Natural killer cell (primary cell): ENCODE measurements around the gene FGD4. TPM values are rescaled to one million over a fixed set of nuclear protein-coding genes. Genes with fewer than 3 reads are reported as not detected.

Source experiments
- ATAC-seq, 3 donors: fragments of 150-1000 bp in 2 of 3; fragments of 200-7000 bp in 1 of 3; cut with Tn5 transposase; 1 replicate in 1 of 3; 2 replicates in 2 of 3; pipeline ENCODE4 v1.10.0; 2021; ENCODE audit warnings: mild to moderate bottlenecking in 2 of 3, moderate library complexity in 2 of 3
- DNase-seq, 2 donors: peaks; one replicate each; pipeline versions ENCODE4 v3.0.0 to v3.0.0-alpha.2; 2013 to 2021; ENCODE audit warnings: mixed read lengths in 1 of 2
- H3K27ac ChIP-seq: one replicate; pipeline ENCODE4 v1.5.1; 2013; ENCODE audit warnings: mild to moderate bottlenecking, low read length
- H3K27me3 ChIP-seq: one replicate; pipeline ENCODE4 v1.6.1; 2013; ENCODE audit warnings: low read length; ENCODE audit not compliant: control insufficient read depth, insufficient read depth
- H3K36me3 ChIP-seq: one replicate; pipeline ENCODE4 v1.6.1; 2013; ENCODE audit warnings: low read length; ENCODE audit not compliant: control insufficient read depth, insufficient read depth
- H3K4me1 ChIP-seq: one replicate; pipeline ENCODE4 v1.6.1; 2013; ENCODE audit warnings: low read length; ENCODE audit not compliant: control insufficient read depth, insufficient read depth
- H3K4me3 ChIP-seq: one replicate; pipeline ENCODE4 v1.5.1; 2013; ENCODE audit warnings: low read length
- H3K9me3 ChIP-seq: one replicate; pipeline ENCODE4 v1.6.1; 2013; ENCODE audit warnings: low read length; ENCODE audit not compliant: control insufficient read depth, insufficient read depth
- H3K27ac Mint-ChIP-seq, 2 donors: one replicate each; pipeline ENCODE4 v1.8.0; 2022; ENCODE audit warnings: mild to moderate bottlenecking in 2 of 2, mixed read lengths in 2 of 2, moderate library complexity in 1 of 2
- H3K27me3 Mint-ChIP-seq, 2 donors: one replicate each; pipeline ENCODE4 v1.8.0; 2022; ENCODE audit warnings: low read depth in 2 of 2, mixed read lengths in 2 of 2
- H3K36me3 Mint-ChIP-seq: one replicate; pipeline ENCODE4 v1.8.0; 2022; ENCODE audit warnings: mixed read lengths
- H3K4me1 Mint-ChIP-seq, 2 donors: one replicate each; pipeline ENCODE4 v1.8.0; 2022; ENCODE audit warnings: mixed read lengths in 2 of 2
- H3K4me3 Mint-ChIP-seq: one replicate; pipeline ENCODE4 v1.8.0; 2022; ENCODE audit warnings: mild to moderate bottlenecking, moderate library complexity, mixed read lengths
- H3K9me3 Mint-ChIP-seq, 2 donors: one replicate each; pipeline ENCODE4 v1.8.0; 2022; ENCODE audit warnings: mixed read lengths in 2 of 2
- WGBS: methylation state at CpG from one replicate; pipeline ENCODE4 v1.1.7; 2013; ENCODE audit warnings: missing lambda C conversion rate; ENCODE audit not compliant: insufficient coverage; 5-methylcytosine and 5-hydroxymethylcytosine counted together
- intact Hi-C: fragments of 100-400 bp; cut with micrococcal nuclease; formaldehyde crosslinking; loops from one replicate; pipeline ENCODE4 v1.14.2; 2022
- total RNA-seq, 4 donors: library from RNA; stranded (reverse); fragments of 120-200 nt in 1 of 4; gene quantifications; one replicate each; pipeline versions ENCODE4 v1.2.3 to v1.2.4, GENCODE V29; 2013 to 2022
- TF ChIP-seq, protein P1 (sequence below): fragments of 200-600 bp; IDR thresholded peaks from one replicate; pipeline ENCODE4 v1.8.0; 2022; ENCODE audit warnings: antibody characterized with exemption

FGD4 gene
- total RNA-seq, 3 donors from 2014 or later (not counting 1 experiment from before 2014, with no cell fraction given), result 0.68 to 3.5 (median 2.1) TPM

DNA sequence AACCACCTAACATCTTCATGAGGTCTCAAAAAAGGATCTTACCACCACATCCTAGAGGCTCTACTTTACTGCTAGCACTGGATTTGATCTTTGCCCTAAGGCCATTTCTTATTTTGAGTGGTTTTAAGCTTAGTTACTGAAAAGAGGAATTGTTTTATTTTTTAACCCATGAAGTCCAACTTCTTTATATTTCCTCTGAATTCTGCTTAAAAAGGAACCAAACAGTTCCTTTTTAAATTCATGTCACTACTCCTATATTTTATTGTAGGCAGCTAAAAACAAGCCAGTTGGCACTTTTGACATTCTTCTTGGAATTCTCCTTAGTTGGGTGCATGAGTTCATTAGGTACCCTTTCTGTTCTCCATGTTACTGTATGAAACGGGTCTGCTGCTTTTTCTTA is 76.4 kb downstream of the FGD4 start:
- no peak overlapping the region for H3K4me3 ChIP-seq
- H3K27ac ChIP-seq, result no peak overlapping the region
- intact Hi-C loops, result no loop called here

DNA sequence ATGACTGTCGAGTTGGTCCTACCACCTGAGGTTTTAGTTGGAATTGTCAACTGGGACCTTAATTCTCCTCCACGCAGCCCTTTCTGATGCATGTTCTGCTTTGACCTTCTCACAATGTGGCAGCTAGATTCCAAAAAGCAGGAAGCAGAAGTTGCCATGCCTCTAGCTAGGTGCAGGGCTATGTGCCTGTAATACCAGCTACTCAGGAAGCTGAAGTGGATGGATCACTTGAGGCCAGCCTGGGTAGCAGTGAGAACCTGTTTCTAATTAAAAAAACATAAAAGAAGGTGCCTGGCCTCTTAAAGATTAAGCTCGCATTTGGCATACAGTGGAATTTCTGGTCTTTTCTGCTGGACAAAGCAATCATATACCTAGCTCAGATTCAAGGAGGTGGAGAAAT is 77.1 kb downstream of the FGD4 start:
- 95% methylated on average over 3 of the region's 3 CpGs for WGBS

More for the DNA sequence above, 76.4 kb downstream of the FGD4 start:
- no peaks in the 10 kb centered on the region for H3K4me1 Mint-ChIP-seq
- H3K4me1 ChIP-seq, result peaks cover 2% of the 10 kb centered on the region
- TF ChIP-seq, protein P1, sequence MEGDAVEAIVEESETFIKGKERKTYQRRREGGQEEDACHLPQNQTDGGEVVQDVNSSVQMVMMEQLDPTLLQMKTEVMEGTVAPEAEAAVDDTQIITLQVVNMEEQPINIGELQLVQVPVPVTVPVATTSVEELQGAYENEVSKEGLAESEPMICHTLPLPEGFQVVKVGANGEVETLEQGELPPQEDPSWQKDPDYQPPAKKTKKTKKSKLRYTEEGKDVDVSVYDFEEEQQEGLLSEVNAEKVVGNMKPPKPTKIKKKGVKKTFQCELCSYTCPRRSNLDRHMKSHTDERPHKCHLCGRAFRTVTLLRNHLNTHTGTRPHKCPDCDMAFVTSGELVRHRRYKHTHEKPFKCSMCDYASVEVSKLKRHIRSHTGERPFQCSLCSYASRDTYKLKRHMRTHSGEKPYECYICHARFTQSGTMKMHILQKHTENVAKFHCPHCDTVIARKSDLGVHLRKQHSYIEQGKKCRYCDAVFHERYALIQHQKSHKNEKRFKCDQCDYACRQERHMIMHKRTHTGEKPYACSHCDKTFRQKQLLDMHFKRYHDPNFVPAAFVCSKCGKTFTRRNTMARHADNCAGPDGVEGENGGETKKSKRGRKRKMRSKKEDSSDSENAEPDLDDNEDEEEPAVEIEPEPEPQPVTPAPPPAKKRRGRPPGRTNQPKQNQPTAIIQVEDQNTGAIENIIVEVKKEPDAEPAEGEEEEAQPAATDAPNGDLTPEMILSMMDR, result no peak
- no peaks in the 10 kb centered on the region for H3K9me3 ChIP-seq
- H3K36me3 Mint-ChIP-seq, result no peaks in the 10 kb centered on the region
- no peaks in the 10 kb centered on the region for H3K27me3 ChIP-seq
- WGBS, result 80% methylated on average over 1 of the region's 1 CpG
- no peak for ATAC-seq
- H3K27me3 Mint-ChIP-seq, result peaks cover 0 to 3% of the 10 kb centered on the region in 2 donors
- no peaks in the 10 kb centered on the region for H3K36me3 ChIP-seq
- no peak for DNase-seq
- H3K9me3 Mint-ChIP-seq, result no peaks in the 10 kb centered on the region
- no peak overlapping the region for H3K4me3 Mint-ChIP-seq
- H3K27ac Mint-ChIP-seq, result no peak overlapping the region

DNA sequence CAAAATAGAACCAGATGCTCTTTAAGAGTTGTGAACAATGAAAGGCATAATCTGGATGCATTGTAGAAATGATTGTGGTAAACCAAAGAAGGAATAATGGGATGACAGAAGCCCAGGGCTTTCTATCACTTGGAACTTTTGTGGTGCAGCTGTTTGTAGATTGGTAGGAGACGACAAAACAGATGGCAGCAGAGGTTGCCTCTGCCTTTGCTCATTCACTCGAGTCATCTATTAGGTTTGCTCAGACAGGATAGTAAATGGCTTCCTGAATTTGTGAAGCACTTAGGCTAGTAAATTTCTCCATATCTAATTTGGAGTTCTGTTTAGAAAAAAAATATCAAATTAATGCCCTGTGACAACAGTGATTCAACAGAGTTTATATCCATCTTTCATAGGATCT is 78.4 kb downstream of the FGD4 start:
- Mint-ChIP-seq H3K4me3 (no peak overlapping the region), H3K27me3 (peaks cover 0 to 3% of the 10 kb centered on the region in 2 donors), H3K36me3 (no peaks in the 10 kb centered on the region), H3K27ac (no peak overlapping the region), H3K9me3 (no peaks in the 10 kb centered on the region), H3K4me1 (peaks cover 7% of the 10 kb centered on the region in 2 donors)
- TF ChIP-seq, protein P1, result no peak
- no peak for ATAC-seq
- no peak for DNase-seq
- H3K4me3 ChIP-seq, result no peak overlapping the region
- peaks cover 2% of the 10 kb centered on the region for H3K4me1 ChIP-seq
- WGBS, result 54% methylated on average over 1 of the region's 2 CpGs
- intact Hi-C loops, result no loop called here
- H3K36me3 ChIP-seq, result no peaks in the 10 kb centered on the region
- no peaks in the 10 kb centered on the region for H3K9me3 ChIP-seq
- H3K27ac ChIP-seq, result no peak overlapping the region
- no peaks in the 10 kb centered on the region for H3K27me3 ChIP-seq

More for the DNA sequence above, 77.1 kb downstream of the FGD4 start:
- Histone ChIP-seq H3K4me1 (peaks cover 4% of the 10 kb centered on the region), H3K36me3 (no peaks in the 10 kb centered on the region), H3K9me3 (no peaks in the 10 kb centered on the region), H3K27ac (no peak overlapping the region), H3K4me3 (no peak overlapping the region), H3K27me3 (no peaks in the 10 kb centered on the region)
- ATAC-seq (no peak), DNase-seq (no peak)
- Mint-ChIP-seq H3K27ac (no peak overlapping the region), H3K4me3 (no peak overlapping the region), H3K9me3 (no peaks in the 10 kb centered on the region), H3K4me1 (no peaks in the 10 kb centered on the region), H3K27me3 (peaks cover 0 to 3% of the 10 kb centered on the region in 2 donors), H3K36me3 (no peaks in the 10 kb centered on the region)
- TF ChIP-seq, protein P1, result no peak
- intact Hi-C loops, result no loop called here

DNA sequence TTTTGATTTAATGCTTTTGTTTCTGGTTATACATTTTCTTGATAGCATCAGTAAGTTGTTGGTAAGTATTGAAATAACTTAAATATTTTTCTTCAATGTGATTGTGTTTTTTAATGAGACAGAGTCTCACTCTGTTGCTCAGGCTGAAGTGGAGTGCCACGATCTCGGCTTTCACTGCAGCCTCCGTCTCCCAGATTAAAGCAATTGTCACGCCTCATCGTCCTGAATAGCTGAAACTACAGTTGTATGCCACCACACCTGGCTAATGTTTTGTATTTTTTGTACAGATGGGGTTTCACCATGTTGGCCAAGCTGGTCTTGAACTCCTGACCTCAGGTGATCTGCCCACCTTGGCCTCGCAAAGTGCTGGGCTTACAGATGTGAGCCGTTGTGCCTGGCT is 78.8 kb downstream of the FGD4 start:
- intact Hi-C loops, result no loop called here
- peaks cover 12% of the 10 kb centered on the region in 2 donors for H3K4me1 Mint-ChIP-seq
- Histone ChIP-seq H3K9me3 (no peaks in the 10 kb centered on the region), H3K4me3 (no peak overlapping the region), H3K27me3 (no peaks in the 10 kb centered on the region), H3K36me3 (no peaks in the 10 kb centered on the region), H3K4me1 (peaks cover 2% of the 10 kb centered on the region), H3K27ac (no peak overlapping the region)
- H3K27me3 Mint-ChIP-seq, result peaks cover 0 to 3% of the 10 kb centered on the region in 2 donors
- no peaks in the 10 kb centered on the region for H3K9me3 Mint-ChIP-seq
- H3K27ac Mint-ChIP-seq, result no peak overlapping the region
- no peak overlapping the region for H3K4me3 Mint-ChIP-seq
- ATAC-seq (no peak), DNase-seq (no peak)
- TF ChIP-seq, protein P1, result no peak
- WGBS, result 83% methylated on average over 7 of the region's 7 CpGs
- no peaks in the 10 kb centered on the region for H3K36me3 Mint-ChIP-seq
